ENCODE data around the gene KRT86. TPM values are rescaled to one million over a fixed set of nuclear protein-coding genes. Genes with fewer than 3 reads are reported as not detected.

Gene KRT86
- total and polyA plus RNA-seq, 2 experiments from 2014 or later = 0.16 TPM; not detected in 1

DNA sequence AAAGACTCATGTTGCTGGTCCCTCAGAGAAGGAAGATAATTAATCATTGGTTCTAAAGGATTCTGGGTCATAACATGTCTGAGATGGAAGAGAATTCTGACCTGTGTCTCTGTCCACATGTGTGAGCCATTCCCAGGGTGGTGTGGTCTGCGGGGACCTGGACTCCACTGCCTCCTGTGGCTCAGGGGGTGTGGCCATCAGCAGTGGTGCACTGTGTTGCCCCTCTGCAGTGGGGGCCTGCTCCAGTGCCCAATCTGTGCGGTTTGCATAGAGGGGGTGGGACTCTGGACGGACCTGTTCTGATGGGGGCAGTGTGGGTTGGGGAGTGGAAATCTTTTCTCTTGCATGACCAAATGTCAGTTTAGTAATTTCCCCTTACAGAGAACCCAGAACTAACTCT, 79.3 kb downstream of the KRT86 start (continued):
- TF ChIP-seq, protein P1, sequence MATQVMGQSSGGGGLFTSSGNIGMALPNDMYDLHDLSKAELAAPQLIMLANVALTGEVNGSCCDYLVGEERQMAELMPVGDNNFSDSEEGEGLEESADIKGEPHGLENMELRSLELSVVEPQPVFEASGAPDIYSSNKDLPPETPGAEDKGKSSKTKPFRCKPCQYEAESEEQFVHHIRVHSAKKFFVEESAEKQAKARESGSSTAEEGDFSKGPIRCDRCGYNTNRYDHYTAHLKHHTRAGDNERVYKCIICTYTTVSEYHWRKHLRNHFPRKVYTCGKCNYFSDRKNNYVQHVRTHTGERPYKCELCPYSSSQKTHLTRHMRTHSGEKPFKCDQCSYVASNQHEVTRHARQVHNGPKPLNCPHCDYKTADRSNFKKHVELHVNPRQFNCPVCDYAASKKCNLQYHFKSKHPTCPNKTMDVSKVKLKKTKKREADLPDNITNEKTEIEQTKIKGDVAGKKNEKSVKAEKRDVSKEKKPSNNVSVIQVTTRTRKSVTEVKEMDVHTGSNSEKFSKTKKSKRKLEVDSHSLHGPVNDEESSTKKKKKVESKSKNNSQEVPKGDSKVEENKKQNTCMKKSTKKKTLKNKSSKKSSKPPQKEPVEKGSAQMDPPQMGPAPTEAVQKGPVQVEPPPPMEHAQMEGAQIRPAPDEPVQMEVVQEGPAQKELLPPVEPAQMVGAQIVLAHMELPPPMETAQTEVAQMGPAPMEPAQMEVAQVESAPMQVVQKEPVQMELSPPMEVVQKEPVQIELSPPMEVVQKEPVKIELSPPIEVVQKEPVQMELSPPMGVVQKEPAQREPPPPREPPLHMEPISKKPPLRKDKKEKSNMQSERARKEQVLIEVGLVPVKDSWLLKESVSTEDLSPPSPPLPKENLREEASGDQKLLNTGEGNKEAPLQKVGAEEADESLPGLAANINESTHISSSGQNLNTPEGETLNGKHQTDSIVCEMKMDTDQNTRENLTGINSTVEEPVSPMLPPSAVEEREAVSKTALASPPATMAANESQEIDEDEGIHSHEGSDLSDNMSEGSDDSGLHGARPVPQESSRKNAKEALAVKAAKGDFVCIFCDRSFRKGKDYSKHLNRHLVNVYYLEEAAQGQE (IDR thresholded peaks at IDR 0.05; ENCODE audit: unreplicated experiment) = no peak
- no peak for TF ChIP-seq POLR2AphosphoS5 (IDR thresholded peaks at IDR 0.05; ENCODE audit: low read depth)
- no peak for TF ChIP-seq EZH2 (IDR thresholded peaks at IDR 0.05; ENCODE audit: low read depth, unreplicated experiment)

DNA sequence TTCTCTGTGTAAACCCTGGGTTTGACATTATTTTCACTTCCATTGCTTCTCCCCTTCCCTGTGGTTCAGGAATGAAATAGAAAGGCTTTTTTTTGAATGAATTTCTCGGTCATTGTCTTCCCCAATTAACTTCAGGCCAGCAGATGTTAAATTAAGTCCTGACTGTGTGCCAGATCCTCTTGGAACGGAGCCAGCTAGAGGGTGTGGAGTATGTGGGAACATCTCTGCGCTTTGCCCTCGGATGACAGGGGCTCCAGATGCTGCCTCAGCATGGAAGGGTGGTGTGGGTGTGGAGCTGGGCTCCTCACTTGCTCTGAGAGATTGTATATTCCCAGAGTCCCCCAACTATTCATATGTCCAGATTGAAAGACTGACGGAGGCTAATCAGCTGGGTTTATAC, 79.8 kb downstream of the KRT86 start:
- H3K4me3 Mint-ChIP-seq = no peak overlapping the region
- H3K27me3 ChIP-seq (ENCODE audit: insufficient read depth) = no peaks in the 10 kb centered on the region
- ATAC-seq (no peak), DNase-seq (ENCODE audit: low spot score) (no peak)
- H3K79me2 ChIP-seq (replicated peaks; ENCODE audit: insufficient read depth) = no peaks in the 10 kb centered on the region
- no peaks in the 10 kb centered on the region for H3K9me3 Mint-ChIP-seq
- no peak overlapping the region for H3K27ac Mint-ChIP-seq
- no peak overlapping the region for H3K4me3 ChIP-seq
- no peaks in the 10 kb centered on the region for H3K4me1 ChIP-seq (ENCODE audit: insufficient read depth)
- no peak overlapping the region for H3K27ac ChIP-seq (ENCODE audit: low read depth)
- H3K4me2 ChIP-seq = no peak overlapping the region
- H3K4me1 Mint-ChIP-seq = peaks cover 9% of the 10 kb centered on the region
- TF ChIP-seq JUNB (IDR thresholded peaks at IDR 0.05; ENCODE audit: unreplicated experiment) = no peak
- TF ChIP-seq, protein P1 (IDR thresholded peaks at IDR 0.05; ENCODE audit: unreplicated experiment) = no peak
- no peak for TF ChIP-seq CREB1 (CRISPR knock-in tag; IDR thresholded peaks at IDR 0.05; ENCODE audit: low read depth)
- no peaks in the 10 kb centered on the region for H3K36me3 Mint-ChIP-seq (ENCODE audit: low read depth)
- H3K27me3 Mint-ChIP-seq (ENCODE audit: insufficient read depth, low read depth, poor library complexity) = no peaks in the 10 kb centered on the region
- H3K9me2 ChIP-seq (ENCODE audit: insufficient read depth) = no peaks in the 10 kb centered on the region
- H4K20me1 ChIP-seq (replicated peaks; ENCODE audit: insufficient read depth) = no peaks in the 10 kb centered on the region; the same call in 1 of the 2 replicates
- H3K36me3 ChIP-seq (ENCODE audit: insufficient read depth) = no peaks in the 10 kb centered on the region
- no peak overlapping the region for H2AFZ ChIP-seq
- H3F3A ChIP-seq (replicated peaks; ENCODE audit: low read depth) = no peaks in the 10 kb centered on the region

DNA sequence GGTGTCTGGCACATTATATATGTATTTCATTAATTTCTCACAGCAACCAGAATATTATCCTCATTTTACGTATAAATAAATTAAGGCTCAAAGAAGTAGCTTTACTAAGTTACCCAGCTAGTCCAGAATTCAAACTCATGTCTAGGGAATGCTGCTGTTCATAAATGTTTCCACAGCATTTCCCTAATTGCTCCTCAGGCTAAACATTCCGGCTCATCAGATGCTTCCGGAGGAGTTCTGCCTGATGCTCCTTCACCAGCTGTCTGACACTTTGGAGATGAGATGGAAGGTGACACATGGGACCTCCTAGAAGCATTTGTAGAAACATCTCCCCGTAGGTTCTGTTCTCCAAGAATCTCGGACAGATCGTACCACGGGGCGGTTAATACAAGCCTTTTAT, 80.7 kb downstream of the KRT86 start:
- H3K27me3 Mint-ChIP-seq (ENCODE audit: insufficient read depth, low read depth, poor library complexity) = no peaks in the 10 kb centered on the region
- TF ChIP-seq STAT1 (IDR thresholded peaks at IDR 0.05; ENCODE audit: unreplicated experiment) (no peak), POLR2AphosphoS5 (IDR thresholded peaks at IDR 0.05; ENCODE audit: low read depth) (no peak), CREB1 (CRISPR knock-in tag; IDR thresholded peaks at IDR 0.05; ENCODE audit: low read depth) (no peak), JUNB (IDR thresholded peaks at IDR 0.05; ENCODE audit: unreplicated experiment) (no peak), ZNF114 (CRISPR knock-in tag; IDR thresholded peaks at IDR 0.05) (no peak), ZNF331 (CRISPR knock-in tag; IDR thresholded peaks at IDR 0.05; ENCODE audit: low read depth) (no peak), NANOG (IDR thresholded peaks at IDR 0.05; ENCODE audit: borderline replicate concordance) (no peak), EZH2phosphoT487 (IDR thresholded peaks at IDR 0.05; ENCODE audit: unreplicated experiment) (no peak), EZH2 (IDR thresholded peaks at IDR 0.05; ENCODE audit: low read depth, unreplicated experiment) (no peak)
- TF ChIP-seq, protein P2, sequence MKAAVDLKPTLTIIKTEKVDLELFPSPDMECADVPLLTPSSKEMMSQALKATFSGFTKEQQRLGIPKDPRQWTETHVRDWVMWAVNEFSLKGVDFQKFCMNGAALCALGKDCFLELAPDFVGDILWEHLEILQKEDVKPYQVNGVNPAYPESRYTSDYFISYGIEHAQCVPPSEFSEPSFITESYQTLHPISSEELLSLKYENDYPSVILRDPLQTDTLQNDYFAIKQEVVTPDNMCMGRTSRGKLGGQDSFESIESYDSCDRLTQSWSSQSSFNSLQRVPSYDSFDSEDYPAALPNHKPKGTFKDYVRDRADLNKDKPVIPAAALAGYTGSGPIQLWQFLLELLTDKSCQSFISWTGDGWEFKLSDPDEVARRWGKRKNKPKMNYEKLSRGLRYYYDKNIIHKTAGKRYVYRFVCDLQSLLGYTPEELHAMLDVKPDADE (IDR thresholded peaks at IDR 0.05) = no peak
- TF ChIP-seq, protein P3, sequence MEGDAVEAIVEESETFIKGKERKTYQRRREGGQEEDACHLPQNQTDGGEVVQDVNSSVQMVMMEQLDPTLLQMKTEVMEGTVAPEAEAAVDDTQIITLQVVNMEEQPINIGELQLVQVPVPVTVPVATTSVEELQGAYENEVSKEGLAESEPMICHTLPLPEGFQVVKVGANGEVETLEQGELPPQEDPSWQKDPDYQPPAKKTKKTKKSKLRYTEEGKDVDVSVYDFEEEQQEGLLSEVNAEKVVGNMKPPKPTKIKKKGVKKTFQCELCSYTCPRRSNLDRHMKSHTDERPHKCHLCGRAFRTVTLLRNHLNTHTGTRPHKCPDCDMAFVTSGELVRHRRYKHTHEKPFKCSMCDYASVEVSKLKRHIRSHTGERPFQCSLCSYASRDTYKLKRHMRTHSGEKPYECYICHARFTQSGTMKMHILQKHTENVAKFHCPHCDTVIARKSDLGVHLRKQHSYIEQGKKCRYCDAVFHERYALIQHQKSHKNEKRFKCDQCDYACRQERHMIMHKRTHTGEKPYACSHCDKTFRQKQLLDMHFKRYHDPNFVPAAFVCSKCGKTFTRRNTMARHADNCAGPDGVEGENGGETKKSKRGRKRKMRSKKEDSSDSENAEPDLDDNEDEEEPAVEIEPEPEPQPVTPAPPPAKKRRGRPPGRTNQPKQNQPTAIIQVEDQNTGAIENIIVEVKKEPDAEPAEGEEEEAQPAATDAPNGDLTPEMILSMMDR (conservative IDR thresholded peaks at IDR 0.05; ENCODE audit: low read depth in 2 of 2) = no peak

More for the DNA sequence above, 80.7 kb downstream of the KRT86 start:
- Histone ChIP-seq H3F3A (replicated peaks; ENCODE audit: low read depth) (no peaks in the 10 kb centered on the region), H3K36me3 (ENCODE audit: insufficient read depth) (no peaks in the 10 kb centered on the region), H3K27ac (ENCODE audit: low read depth) (no peak overlapping the region), H4K20me1 (replicated peaks; ENCODE audit: insufficient read depth) (no peaks in the 10 kb centered on the region; the same call in 1 of the 2 replicates), H3K4me1 (ENCODE audit: insufficient read depth) (no peaks in the 10 kb centered on the region), H3K79me2 (replicated peaks; ENCODE audit: insufficient read depth) (no peaks in the 10 kb centered on the region), H3K9me2 (ENCODE audit: insufficient read depth) (no peaks in the 10 kb centered on the region), H3K27me3 (ENCODE audit: insufficient read depth) (no peaks in the 10 kb centered on the region), H3K4me2 (no peak overlapping the region), H2AFZ (no peak overlapping the region), H3K4me3 (no peak overlapping the region)
- no peaks in the 10 kb centered on the region for H3K9me3 Mint-ChIP-seq
- ATAC-seq (no peak), DNase-seq (ENCODE audit: low spot score) (no peak)
- no peaks in the 10 kb centered on the region for H3K36me3 Mint-ChIP-seq (ENCODE audit: low read depth)
- no peak overlapping the region for H3K4me3 Mint-ChIP-seq
- H3K4me1 Mint-ChIP-seq = peaks cover 9% of the 10 kb centered on the region
- no peak overlapping the region for H3K27ac Mint-ChIP-seq
